Left lung (tissue), 10 donors: ENCODE results near the gene SLC2A1. TPM values are rescaled to one million over a fixed set of nuclear protein-coding genes. Genes with fewer than 3 reads are reported as not detected.
"Not testable (repeated sequence)": the region's sequence is repeated elsewhere in the genome, so short reads cannot be mapped to it uniquely, and the experiment has no call there.

ENCODE experiments used
- ATAC-seq: fragments of 200-7000 bp; cut with Tn5 transposase; one replicate; pipeline ENCODE4 v1.9.1; 2020; ENCODE audit warnings: moderate library complexity
- DNase-seq, 4 donors: peaks; one replicate each; pipeline ENCODE4 v3.0.0-alpha.2; 2013 to 2020
- H3K27ac ChIP-seq, 2 donors: fragments of 200-600 bp; sonication (generic) in 1 of 2; one replicate each; pipeline versions ENCODE4 v1.5.0 to v1.8.0; 2020 to 2021
- H3K27me3 ChIP-seq, 2 donors: fragments of 200-600 bp; sonication (generic) in 1 of 2; one replicate each; pipeline versions ENCODE4 v1.5.0 to v1.8.0; 2020 to 2021
- H3K36me3 ChIP-seq, 2 donors: fragments of 200-600 bp; sonication (generic) in 1 of 2; one replicate each; pipeline versions ENCODE4 v1.5.0 to v1.8.0; 2020 to 2021
- H3K4me1 ChIP-seq, 2 donors: fragments of 200-600 bp; one replicate each; pipeline ENCODE4 v1.8.0; 2021
- H3K4me3 ChIP-seq, 2 donors: fragments of 200-600 bp; sonication (generic) in 1 of 2; one replicate each; pipeline versions ENCODE4 v1.5.0 to v1.8.0; 2020 to 2021; ENCODE audit warnings: mild to moderate bottlenecking in 1 of 2
- H3K9me3 ChIP-seq, 2 donors: fragments of 200-600 bp; sonication (generic) in 1 of 2; one replicate each; pipeline versions ENCODE4 v1.5.0 to v1.8.0; 2020 to 2021
- intact Hi-C, 2 donors: fragments of 100-400 bp; cut with DNase I; formaldehyde crosslinking; loops; one replicate each; pipeline versions ENCODE4 v1.11.2 to v1.14.2; 2022
- polyA plus RNA-seq, 6 donors: library from polyadenylated mRNA; unstranded; fragments of 120-200 nt; gene quantifications; one replicate each; pipeline ENCODE4 v1.2.1, GENCODE V29; 2013; ENCODE audit not compliant: insufficient read length in 6 of 6
- total RNA-seq, 2 donors: library from RNA; stranded (reverse); fragmentation: NEBNext Ultra II Directional; extraction: Animal tissue kit (Norgen Biotek cat#: 25700); gene quantifications; one replicate each; pipeline ENCODE4 v1.2.1, GENCODE V29; 2021
- TF ChIP-seq, protein P1 (sequence below), 2 donors: fragments of 200-600 bp; sonication (generic) in 1 of 2; IDR thresholded peaks; one replicate each; pipeline versions ENCODE4 v1.5.0 to v1.8.0; 2021; ENCODE audit warnings: antibody characterized with exemption in 2 of 2
- donor health status: DM: no; HTN: yes; CAD: no.
- donor health status: DM: no; HTN: no; CAD: no.

Gene SLC2A1
- total and polyA plus RNA-seq, 8 donors, result 10.5 to 109 (median 48.0) TPM

DNA sequence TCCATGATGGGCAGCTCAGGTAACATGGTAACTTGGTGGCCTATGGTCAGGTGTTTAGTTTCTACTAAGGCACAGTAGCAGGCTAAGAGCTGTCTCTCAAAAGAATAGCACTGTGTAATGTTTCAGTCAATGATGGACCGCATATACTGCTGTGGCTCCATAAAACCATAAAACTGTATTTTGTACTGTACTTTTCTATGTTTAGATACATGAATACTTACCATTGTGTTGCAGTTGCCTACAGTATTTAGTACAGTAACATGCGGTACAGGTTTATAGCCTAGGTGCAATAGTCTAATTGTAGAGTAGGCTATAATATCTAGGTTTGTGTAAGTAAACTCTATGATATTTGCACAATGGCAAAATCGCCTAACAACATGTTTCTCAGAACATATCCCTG is 50.6 kb downstream of the SLC2A1 start:
- DNase-seq, result no peak
- no peak for ATAC-seq

DNA sequence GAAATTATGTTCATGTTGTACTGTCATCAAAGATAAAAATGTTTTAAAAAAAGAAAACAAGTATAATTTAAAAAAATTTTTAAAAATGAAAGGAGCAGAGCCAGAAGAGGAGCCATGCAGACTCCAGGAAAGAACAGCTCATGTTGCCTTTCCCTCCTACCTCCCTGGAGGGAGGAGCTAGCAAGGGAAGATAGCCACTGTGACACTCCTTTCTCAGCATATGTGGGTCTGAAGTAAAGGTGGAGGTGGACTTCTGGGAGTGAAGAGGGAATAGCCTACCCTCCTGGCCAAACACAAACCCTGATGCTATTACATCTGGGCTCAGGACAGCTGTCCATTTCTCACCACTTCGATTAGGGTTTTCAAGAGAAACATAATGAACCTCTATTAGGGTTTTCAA is 54.2 kb downstream of the SLC2A1 start:
- no peak overlapping the region for H3K27ac ChIP-seq
- no peaks in the 10 kb centered on the region for H3K9me3 ChIP-seq
- DNase-seq (no peak), ATAC-seq (no peak)
- no peaks in the 10 kb centered on the region for H3K4me1 ChIP-seq
- no peaks in the 10 kb centered on the region for H3K36me3 ChIP-seq
- intact Hi-C loops, result no loop called here
- H3K4me3 ChIP-seq, result no peak overlapping the region
- H3K27me3 ChIP-seq, result no peaks in the 10 kb centered on the region
- TF ChIP-seq, protein P1, sequence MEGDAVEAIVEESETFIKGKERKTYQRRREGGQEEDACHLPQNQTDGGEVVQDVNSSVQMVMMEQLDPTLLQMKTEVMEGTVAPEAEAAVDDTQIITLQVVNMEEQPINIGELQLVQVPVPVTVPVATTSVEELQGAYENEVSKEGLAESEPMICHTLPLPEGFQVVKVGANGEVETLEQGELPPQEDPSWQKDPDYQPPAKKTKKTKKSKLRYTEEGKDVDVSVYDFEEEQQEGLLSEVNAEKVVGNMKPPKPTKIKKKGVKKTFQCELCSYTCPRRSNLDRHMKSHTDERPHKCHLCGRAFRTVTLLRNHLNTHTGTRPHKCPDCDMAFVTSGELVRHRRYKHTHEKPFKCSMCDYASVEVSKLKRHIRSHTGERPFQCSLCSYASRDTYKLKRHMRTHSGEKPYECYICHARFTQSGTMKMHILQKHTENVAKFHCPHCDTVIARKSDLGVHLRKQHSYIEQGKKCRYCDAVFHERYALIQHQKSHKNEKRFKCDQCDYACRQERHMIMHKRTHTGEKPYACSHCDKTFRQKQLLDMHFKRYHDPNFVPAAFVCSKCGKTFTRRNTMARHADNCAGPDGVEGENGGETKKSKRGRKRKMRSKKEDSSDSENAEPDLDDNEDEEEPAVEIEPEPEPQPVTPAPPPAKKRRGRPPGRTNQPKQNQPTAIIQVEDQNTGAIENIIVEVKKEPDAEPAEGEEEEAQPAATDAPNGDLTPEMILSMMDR (IDR thresholded peaks at IDR 0.05), result no peak

More for the DNA sequence above, 50.6 kb downstream of the SLC2A1 start:
- intact Hi-C loops, result loop anchor here in 1 of 2 donors (5.0 kb wide), 1 partner anchor 136 kb away; no protein-coding TSS in a partner anchor
- H3K36me3 ChIP-seq, result no peaks in the 10 kb centered on the region
- TF ChIP-seq, protein P1 (IDR thresholded peaks at IDR 0.05), result no peak
- no peak overlapping the region for H3K4me3 ChIP-seq
- H3K9me3 ChIP-seq, result no peaks in the 10 kb centered on the region
- no peaks in the 10 kb centered on the region for H3K4me1 ChIP-seq
- H3K27me3 ChIP-seq, result no peaks in the 10 kb centered on the region
- H3K27ac ChIP-seq, result no peak overlapping the region

DNA sequence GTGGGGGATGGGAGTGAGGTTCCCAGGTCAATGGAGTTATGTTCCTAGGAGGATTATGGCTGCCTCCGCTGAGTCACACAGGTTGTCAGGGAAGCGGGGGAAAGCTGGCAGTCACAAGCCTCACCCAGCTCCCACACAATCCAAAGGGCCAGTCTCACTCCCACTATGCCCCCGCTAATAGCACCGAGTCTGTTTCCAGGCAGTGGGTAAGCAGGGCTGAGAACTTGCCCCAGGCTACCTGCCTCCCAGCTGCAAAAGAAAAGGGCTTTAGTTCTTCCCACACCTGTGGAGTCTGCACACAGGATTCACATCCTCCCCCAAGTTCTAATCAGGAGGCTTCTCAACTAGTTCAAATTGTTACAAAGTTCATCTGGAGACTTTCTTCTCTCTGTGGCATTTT is 58.7 kb downstream of the SLC2A1 start:
- DNase-seq, H3K27me3 ChIP-seq, ATAC-seq, H3K4me1 ChIP-seq, H3K4me3 ChIP-seq, H3K27ac ChIP-seq, intact Hi-C loops, H3K36me3 ChIP-seq, H3K9me3 ChIP-seq: not testable (repeated sequence)

DNA sequence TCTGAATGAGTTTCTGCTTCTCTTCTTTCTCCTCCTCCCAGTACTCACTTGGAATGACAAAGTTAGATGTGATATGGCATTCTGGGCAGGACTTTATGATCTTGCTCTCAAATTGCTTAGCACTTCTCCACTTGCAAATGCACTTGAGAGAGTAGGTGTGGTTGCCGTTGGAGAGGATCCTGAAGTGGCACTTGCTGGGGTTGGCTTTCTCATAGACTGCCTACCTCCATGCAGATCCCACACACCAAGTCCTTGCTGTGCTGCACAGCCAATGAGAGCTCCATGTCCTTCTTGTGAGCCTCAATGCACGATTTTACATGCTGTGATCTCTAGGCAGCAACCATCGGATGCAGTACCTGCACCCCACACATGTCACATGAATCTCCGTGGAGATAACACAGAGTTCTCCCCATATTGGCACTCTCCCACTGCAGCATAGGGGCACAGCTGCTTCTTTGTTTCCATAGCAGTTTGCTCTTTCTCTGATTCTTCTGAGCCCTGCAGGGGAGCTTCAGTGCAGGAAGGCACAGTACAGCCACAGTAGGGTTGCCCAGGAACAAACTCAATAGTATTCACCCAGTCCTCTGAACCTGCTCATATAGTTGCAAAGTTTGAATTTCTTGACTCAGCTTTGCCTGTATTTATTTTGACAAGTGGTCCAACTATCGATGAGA is 67.1 kb downstream of the SLC2A1 start:
- ATAC-seq (peak; percentile 98), DNase-seq (peak in 2 of 4 donors; percentile 56 to 58)
- H3K4me1 ChIP-seq, result no peaks in the 10 kb centered on the region
- H3K27ac ChIP-seq, result no peak overlapping the region
- intact Hi-C loops, result no loop called here
- H3K36me3 ChIP-seq, result no peaks in the 10 kb centered on the region
- TF ChIP-seq, protein P1 (IDR thresholded peaks at IDR 0.05), result no peak
- no peaks in the 10 kb centered on the region for H3K9me3 ChIP-seq
- H3K4me3 ChIP-seq, result no peak overlapping the region
- peaks cover 0 to 3% of the 10 kb centered on the region in 2 donors for H3K27me3 ChIP-seq

DNA sequence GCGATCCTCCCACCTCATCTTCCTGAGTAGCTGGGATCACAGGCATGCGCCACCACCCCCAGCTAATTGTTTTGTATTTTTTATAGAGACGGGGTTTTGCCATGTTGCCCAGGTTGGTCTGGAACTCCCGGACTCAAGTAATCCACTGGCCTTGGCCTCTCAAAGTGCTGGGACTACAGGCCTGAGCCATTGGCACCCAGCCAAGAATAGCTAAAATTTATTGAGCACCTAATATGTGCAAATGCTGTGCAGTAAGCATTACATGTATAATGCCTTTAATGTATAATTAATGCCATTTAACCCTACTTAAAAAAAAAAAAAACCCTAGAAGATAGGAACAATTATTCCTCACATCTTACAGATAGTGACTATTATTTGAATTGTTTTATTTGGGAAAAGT is 69.4 kb downstream of the SLC2A1 start:
- intact Hi-C loops, result no loop called here
- H3K27me3 ChIP-seq, result no peaks in the 10 kb centered on the region
- no peak overlapping the region for H3K4me3 ChIP-seq

More for the DNA sequence above, 69.4 kb downstream of the SLC2A1 start:
- TF ChIP-seq, protein P1 (IDR thresholded peaks at IDR 0.05), result no peak
- Histone ChIP-seq H3K4me1 (no peaks in the 10 kb centered on the region), H3K27ac (no peak overlapping the region), H3K36me3 (no peaks in the 10 kb centered on the region), H3K9me3 (no peaks in the 10 kb centered on the region)
- DNase-seq (no peak), ATAC-seq (no peak)
